HG03439 (cell line): ENCODE data around the gene IKZF4.
"Not testable (repeated sequence)": the region's sequence is repeated elsewhere in the genome, so short reads cannot be mapped to it uniquely, and the experiment has no call there.

Experiments used
- ATAC-seq: cut with Tn5 transposase; IDR thresholded peaks from one replicate; pipeline ENCODE4 v1.9.1; 2021; ENCODE audit warnings: mild to moderate bottlenecking, moderate library complexity; ENCODE audit not compliant: unreplicated experiment

Gene IKZF4

DNA sequence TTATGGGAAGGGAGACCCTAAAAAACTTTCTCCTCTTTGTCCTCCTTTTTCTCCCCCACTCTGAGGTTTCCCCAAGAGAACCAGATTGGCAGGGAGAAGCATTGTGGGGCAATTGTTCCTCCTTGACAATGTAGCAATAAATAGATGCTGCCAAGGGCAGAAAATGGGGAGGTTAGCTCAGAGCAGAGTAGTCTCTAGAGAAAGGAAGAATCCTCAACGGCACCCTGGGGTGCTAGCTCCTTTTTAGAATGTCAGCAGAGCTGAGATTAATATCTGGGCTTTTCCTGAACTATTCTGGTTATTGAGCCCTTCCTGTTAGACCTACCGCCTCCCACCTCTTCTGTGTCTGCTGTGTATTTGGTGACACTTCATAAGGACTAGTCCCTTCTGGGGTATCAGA is 16.3 kb downstream of the IKZF4 start:
- ATAC-seq, result no peak

- ATAC-seq, result no peak
Observed at GRCh38 chr12:56038022-56038655, 17.3 kb downstream of the IKZF4 start.

GRCh38 chr12:56040151-56040550 is 19.3 kb downstream of the IKZF4 start:
- ATAC-seq, result no peak

DNA sequence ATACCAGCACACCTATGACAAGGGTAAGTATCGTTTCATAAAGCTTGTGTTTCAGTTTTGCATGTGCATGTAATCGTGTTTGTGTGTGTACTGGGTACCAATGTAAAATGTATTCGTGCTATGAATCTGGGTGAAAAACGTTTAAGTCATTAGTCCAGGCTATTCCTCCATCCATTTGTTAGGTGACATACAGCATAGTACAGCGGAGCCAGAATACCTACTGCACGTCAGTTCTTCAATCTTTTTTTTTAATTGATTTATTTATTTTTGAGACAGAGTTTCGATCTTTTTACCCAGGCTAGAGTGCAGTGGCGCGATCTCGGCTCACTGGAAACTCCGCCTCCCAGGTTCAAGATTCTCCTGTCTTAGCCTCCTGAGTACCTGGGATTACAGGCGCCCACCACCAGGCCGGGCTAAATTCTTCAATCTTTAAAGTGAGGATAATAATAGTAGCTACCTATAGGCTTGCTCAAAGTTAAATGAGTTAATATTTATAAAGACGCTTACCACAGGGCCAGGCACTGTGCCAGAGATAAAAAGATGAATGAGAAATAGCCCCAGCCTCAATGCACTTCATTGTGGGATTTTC is 20.2 kb downstream of the IKZF4 start:
- ATAC-seq, result peak; percentile 8

- ATAC-seq, result peak; percentile 93
Observed at GRCh38 chr12:56041552-56042429, 20.9 kb downstream of the IKZF4 start, which contains the start of gene RPS26. Gene RPS26, plus strand, starts transcription at chr12:56041918. Its CDS starts 249 bp downstream, at chr12:56042167.

- ATAC-seq, result not testable (repeated sequence)
Observed at GRCh38 chr12:56042430-56042813, 21.6 kb downstream of the IKZF4 start.

DNA sequence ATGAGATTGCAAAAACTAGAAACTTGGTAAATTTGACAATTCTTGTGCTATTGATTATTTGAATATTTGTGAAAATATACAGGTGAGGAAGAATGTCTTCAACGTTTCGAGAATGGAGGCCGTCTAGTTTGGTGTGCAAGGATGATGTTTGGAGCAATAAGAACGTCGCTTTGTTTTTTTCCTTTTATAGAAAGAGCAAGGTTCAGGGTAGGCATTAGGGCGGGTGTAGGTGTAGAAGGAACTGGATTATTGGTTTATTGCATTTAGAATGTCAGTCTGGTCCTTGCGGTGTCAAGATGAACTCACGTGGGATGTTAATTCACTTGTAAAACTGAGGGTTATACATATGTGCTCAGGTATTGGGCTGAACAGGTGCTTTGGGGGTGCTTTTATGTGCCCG is 22.0 kb downstream of the IKZF4 start:
- no peak for ATAC-seq

DNA sequence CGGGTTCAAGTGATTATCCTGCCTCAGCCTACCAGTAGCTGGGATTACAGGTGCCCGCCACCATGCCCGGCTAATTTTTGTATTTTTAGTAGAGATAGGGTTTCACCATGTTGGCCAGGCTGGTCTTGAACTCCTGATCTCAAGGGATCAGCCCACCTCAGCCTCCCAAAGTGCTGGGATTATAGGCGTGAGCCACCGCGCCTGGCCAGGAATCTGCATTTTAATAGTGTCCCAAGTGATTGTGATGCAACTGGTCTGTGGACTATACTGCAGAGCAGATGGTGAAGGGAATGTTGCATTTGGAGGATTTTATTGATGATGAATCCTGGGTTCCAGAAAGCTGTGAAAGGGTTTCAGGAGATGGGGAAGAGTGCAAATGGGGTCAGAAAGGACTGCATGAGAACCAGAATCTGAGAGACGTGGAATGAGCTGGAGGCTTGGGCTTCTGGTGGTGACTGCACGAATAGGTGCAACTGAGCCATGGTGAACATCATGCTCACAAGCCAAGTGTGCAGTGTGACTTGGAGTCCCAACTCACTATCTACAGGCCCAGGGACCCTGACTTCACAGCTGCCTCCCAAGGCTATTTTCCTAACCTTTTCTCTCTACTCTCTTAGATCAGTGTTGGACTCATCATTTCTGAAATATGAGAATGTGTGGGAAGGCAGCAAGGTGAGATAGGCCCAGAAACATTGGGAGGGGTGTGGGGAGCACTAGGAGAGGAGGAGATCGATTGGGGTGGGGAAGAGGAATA is 25.4 kb downstream of the IKZF4 start:
- no peak for ATAC-seq

GRCh38 chr12:56053407-56053893 is 32.6 kb downstream of the IKZF4 start:
- ATAC-seq, result no peak

DNA sequence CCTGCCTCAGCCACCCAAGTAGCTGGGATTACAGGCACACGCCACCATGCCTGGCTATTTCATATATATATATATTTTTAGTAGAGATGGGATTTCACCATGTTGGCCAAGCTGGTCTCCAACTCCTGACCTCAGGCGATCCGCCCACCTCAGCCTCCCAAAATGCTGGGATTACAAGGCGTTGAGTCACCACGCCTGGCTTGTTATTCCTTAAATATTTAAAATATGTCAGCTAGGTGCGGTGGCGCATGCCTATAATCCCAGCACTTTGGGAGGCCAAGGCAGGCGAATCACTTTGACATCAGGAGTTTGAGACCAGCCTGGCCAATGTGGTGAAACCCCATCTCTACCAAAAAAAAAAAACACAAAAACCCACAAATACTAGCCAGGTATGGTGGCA is 39.1 kb downstream of the IKZF4 start:
- not testable (repeated sequence) for ATAC-seq

DNA sequence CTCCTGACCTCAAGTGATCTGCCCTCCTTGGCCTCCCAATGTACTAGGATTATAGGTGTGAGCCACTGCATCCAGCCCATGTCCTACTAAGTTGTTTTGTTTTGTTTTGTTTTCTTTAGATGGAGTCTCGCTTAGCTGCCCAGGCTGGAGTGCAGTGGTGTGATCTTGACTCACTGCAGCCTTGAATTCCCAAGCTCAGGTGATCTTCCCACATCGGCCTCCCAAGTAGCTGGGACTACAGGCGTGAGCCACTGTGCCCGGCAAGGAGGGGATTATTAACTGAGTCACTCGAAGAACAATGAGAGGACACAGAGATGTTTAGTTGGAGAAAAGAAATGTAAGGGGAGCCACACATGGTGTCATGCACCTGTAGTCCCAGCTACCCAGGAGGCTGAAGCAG is 41.1 kb downstream of the IKZF4 start:
- no peak for ATAC-seq

- no peak for ATAC-seq
Observed at GRCh38 chr12:56062996-56063395, 42.2 kb downstream of the IKZF4 start.

DNA sequence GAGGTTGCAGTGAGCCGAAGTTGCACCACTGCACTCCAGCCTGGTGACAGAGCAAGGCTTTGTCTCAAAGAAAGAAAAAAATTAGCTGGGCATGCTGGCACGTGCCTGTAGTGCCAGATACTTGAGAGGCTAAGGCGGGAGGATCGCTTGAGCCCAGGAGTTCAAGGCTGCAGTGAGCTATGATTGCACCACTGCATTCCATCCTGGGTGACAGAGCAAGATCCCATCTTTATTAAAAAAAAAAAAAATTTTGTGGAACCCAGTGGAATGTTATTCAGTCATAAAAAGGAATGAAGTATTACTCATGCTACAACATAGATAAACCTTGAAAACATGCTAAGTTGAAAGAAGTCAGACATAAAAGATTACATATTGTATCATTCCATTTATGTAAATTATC is 50.8 kb downstream of the IKZF4 start:
- no peak for ATAC-seq

- ATAC-seq, result no peak
Observed at GRCh38 chr12:56074396-56074795, 53.6 kb downstream of the IKZF4 start.

GRCh38 chr12:56077966-56078365 is 57.1 kb downstream of the IKZF4 start:
- not testable (repeated sequence) for ATAC-seq

DNA sequence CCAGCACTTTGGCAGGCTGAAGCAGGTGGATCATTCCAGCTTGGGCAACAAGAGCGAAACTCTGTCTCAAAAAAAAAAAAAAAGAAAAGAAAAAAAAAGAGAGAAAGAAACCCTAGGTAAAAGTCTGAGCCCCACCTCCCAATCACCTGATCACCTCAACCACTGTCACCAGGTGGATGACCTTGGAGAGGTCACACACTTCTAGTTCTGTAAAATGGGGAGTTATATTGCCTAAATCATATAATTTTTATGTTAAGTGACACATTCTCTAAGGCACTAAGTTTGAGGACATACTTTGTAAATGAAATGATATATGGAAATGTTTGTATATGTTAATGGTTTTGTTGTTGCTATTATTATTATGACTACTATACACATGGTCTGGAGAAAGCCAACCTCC is 57.6 kb downstream of the IKZF4 start:
- ATAC-seq, result no peak

DNA sequence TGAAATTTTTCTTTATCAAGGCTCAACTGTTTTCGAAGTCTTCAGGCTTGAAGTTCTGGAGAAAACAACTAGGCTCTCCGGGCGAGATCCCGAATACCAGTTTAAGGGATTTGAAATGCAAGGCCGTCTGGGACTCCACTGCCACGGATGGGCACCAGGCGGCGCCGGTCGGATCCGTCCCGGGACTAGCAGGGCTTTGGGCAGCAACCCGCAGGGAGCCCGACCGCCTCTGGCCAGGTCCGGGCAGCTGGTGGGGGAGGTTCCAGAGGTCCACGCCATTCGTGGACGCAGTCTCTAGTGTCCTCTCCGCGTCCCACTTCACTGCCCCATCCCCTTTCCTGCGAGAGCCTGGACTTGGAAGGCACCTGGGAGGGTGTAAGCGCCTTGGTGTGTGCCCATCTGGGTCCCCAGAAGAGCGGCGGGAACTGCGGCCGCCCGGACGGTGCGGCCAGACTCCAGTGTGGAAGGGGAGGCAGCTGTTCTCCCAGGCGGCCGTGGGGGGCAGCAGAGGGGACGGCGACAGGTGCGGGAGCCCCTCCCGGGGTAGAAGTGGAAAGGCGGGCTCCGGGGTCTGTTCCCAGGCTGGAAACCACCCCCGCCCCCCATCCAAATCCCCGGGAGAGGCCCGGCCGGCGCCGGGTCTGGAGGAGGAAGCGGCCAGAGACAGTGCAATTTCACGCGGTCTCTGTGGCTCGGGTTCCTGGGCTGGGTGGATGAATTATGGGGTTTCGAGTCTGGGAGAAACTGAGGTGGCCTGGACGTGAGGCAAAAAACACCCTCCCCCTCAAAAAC is 58.3 kb downstream of the IKZF4 start:
- ATAC-seq, result peak; percentile 62

DNA sequence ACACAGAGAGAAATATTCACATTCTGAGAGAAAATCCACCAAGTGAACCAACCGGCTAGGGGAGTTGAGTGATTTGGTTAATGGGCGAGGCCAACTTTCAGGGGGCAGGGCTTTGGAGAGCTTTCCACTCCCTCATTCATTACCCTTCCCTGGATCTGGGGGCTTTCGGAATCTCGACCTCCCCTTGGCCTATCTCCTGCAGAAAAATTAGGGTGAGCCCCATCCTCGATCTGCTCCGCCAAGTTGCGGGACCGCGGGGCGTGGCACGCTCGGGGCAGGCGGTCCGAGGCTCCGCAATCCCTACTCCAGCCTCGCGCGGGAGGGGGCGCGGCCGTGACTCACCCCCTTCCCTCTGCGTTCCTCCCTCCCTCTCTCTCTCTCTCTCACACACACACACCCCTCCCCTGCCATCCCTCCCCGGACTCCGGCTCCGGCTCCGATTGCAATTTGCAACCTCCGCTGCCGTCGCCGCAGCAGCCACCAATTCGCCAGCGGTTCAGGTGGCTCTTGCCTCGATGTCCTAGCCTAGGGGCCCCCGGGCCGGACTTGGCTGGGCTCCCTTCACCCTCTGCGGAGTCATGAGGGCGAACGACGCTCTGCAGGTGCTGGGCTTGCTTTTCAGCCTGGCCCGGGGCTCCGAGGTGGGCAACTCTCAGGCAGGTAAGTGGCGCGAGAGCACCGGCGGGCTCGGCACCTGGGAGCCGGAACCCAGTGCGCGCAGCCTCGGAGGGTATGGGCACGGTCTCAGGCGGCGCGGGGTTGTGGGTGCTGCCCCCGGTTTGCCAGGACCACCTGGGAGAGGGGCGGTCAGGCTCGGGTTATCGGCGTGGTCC is 59.1 kb downstream of the IKZF4 start, which contains the start of gene ERBB3:
ERBB3 (plus strand) TSS at position 443 of the 833 bp plus-strand sequence; CDS start at position 579, 136 bp downstream.
- peak; percentile 31 for ATAC-seq

DNA sequence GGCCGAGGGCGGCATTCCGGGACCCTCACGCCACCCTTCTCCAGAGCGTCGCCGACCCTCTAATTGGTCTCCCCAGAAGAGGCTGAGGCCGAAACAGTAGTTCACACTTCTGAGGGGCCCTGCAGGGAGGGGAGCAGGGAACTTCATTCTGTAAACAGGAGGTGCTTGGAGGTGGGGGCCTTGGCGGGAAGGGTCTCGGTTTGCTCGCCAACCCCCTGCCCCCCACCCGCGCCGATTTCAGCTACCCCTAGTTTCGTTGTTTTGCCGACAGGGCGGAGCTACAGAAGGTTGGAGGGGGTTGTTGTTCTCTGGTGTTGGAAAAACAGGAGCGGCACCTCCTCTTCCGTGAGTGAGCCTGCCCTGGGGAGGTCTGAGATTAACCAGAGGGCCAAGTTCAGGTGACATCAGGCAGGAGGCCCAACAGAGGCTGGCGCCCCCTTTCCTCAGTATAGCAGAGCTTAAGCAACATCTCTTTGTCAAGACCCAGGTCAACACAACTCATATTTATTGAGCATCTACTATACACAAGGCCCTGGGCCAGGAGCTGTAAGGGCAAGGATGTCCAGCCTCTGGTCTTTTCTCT is 59.8 kb downstream of the IKZF4 start:
- ATAC-seq, result no peak
